Tibial nerve (tissue), 4 donors: ENCODE results near the gene ERBB3. TPM values are rescaled to one million over a fixed set of nuclear protein-coding genes. Genes with fewer than 3 reads are reported as not detected.
A peak's percentile ranks its signal among the peaks of the same experiment; 100 is the strongest.
"Not testable (repeated sequence)": the region's sequence is repeated elsewhere in the genome, so short reads cannot be mapped to it uniquely, and the experiment has no call there.

Experiments used
- DNase-seq, 2 donors: peaks; one replicate each; pipeline ENCODE4 v3.0.0-alpha.2; 2019; ENCODE audit warnings: low spot score in 2 of 2
- H3K27ac ChIP-seq, 4 donors: fragments of 200-600 bp; sonication (generic) in 3 of 4; one replicate each; pipeline ENCODE4 v1.5.1; 2017 to 2019; ENCODE audit warnings: mild to moderate bottlenecking in 1 of 4
- H3K27me3 ChIP-seq, 2 donors: fragments of 200-600 bp; sonication (generic) in 1 of 2; one replicate each; pipeline versions ENCODE4 v1.5.1 to v1.6.0; 2017 to 2019
- H3K36me3 ChIP-seq, 3 donors: fragments of 200-600 bp; sonication (generic); one replicate each; pipeline ENCODE4 v1.5.1; 2018 to 2019
- H3K4me1 ChIP-seq, 4 donors: fragments of 200-600 bp; sonication (generic) in 3 of 4; one replicate each; pipeline ENCODE4 v1.5.1; 2017 to 2019
- H3K4me3 ChIP-seq, 4 donors: fragments of 200-600 bp; sonication (generic) in 3 of 4; one replicate each; pipeline ENCODE4 v1.5.1; 2017 to 2019; ENCODE audit warnings: mild to moderate bottlenecking in 1 of 4, moderate library complexity in 1 of 4
- H3K9me3 ChIP-seq, 4 donors: fragments of 200-600 bp; sonication (generic) in 3 of 4; one replicate each; pipeline ENCODE4 v1.5.1; 2017 to 2019
- CTCF ChIP-seq, 5 experiments: fragments of 200-600 bp in 3 of 5; fragments of 450-650 bp in 2 of 5; sonication (generic) in 3 of 5; IDR thresholded peaks; one replicate each; pipeline ENCODE4 v1.5.1; 2016 to 2019; ENCODE audit warnings: antibody characterized with exemption in 5 of 5, mild to moderate bottlenecking in 3 of 5, moderate library complexity in 2 of 5
- EP300 ChIP-seq, 2 donors: sonication (generic); formaldehyde crosslinking; IDR thresholded peaks; one replicate each; pipeline ENCODE4 v1.6.1; 2017; ENCODE audit warnings: antibody characterized with exemption in 2 of 2, mild to moderate bottlenecking in 1 of 2
- POLR2A ChIP-seq, 2 donors: fragments of 450-650 bp; IDR thresholded peaks; one replicate each; pipeline ENCODE4 v1.6.1; 2017; ENCODE audit warnings: antibody characterized with exemption in 2 of 2, mild to moderate bottlenecking in 2 of 2, moderate library complexity in 2 of 2
- WGBS, 2 donors: methylation state at CpG; one replicate each; pipeline ENCODE4 v1.1.5; 2018; 5-methylcytosine and 5-hydroxymethylcytosine counted together
- total RNA-seq, 4 donors: library from RNA; depleted of rRNA; stranded (reverse); fragments of >200 nt; gene quantifications; one replicate each; pipeline ENCODE4 v1.1.0, GENCODE V29; 2016

Gene ERBB3
- total RNA-seq, 4 donors from 2014 or later, result 90.6 to 165 (median 99.8) TPM

- peak within 1 kb of the TSS; percentile 66 to 91 (median 79) for H3K4me3 ChIP-seq
- peaks cover 0 to 42% (median 7%) of the 10 kb centered on the region in 3 donors for H3K36me3 ChIP-seq
- peak within 1 kb of the TSS; percentile 87 to 97 (median 94) for H3K27ac ChIP-seq
- 1% methylated on average over 34 of the region's 34 CpGs for WGBS, 2 donors
- H3K4me1 ChIP-seq, result peaks cover 0 to 30% (median 9%) of the 10 kb centered on the region in 4 donors
- H3K9me3 ChIP-seq, result no peaks in the 10 kb centered on the region
- TF ChIP-seq CTCF (IDR thresholded peaks at IDR 0.05) (peak in 2 of 5 experiments; percentile 50 to 55), POLR2A (IDR thresholded peaks at IDR 0.05) (peak; percentile 95 to 97), EP300 (IDR thresholded peaks at IDR 0.05) (peak; percentile 79 to 100)
- peak; percentile 94 to 97 for DNase-seq
- no peaks in the 10 kb centered on the region for H3K27me3 ChIP-seq
Observed at GRCh38 chr12:56116267-56117081, 36.5 kb downstream of the ERBB3 start, which contains the start of gene RPL41. Gene RPL41, plus strand, starts transcription at chr12:56116633.

- H3K27me3 ChIP-seq, H3K9me3 ChIP-seq, DNase-seq: not testable (repeated sequence)
- WGBS, 2 donors, result 3% methylated on average over 16 of the region's 16 CpGs
- peak overlapping the region; percentile 87 to 97 (median 94) for H3K27ac ChIP-seq
- peak overlapping the region; percentile 66 to 91 (median 79) for H3K4me3 ChIP-seq
- H3K4me1 ChIP-seq, result peaks cover 0 to 30% (median 9%) of the 10 kb centered on the region in 4 donors
- H3K36me3 ChIP-seq, result peaks cover 0 to 42% (median 5%) of the 10 kb centered on the region in 3 donors
Observed at GRCh38 chr12:56117082-56117706, 37.2 kb downstream of the ERBB3 start.

GRCh38 chr12:56117778-56118687, 38.1 kb downstream of the ERBB3 start, which contains the start of gene ZC3H10:
Gene ZC3H10, plus strand, starts transcription at chr12:56118266. Its CDS starts 2,297 bp downstream, at chr12:56120563.
- Histone ChIP-seq H3K36me3 (peaks cover 0 to 41% (median 5%) of the 10 kb centered on the region in 3 donors), H3K27ac (peak within 1 kb of the TSS; percentile 87 to 97 (median 94)), H3K4me1 (peaks cover 0 to 30% (median 9%) of the 10 kb centered on the region in 4 donors), H3K27me3 (no peaks in the 10 kb centered on the region), H3K9me3 (no peaks in the 10 kb centered on the region), H3K4me3 (peak within 1 kb of the TSS; percentile 66 to 91 (median 83))
- peak; percentile 94 to 95 for DNase-seq
- TF ChIP-seq EP300 (IDR thresholded peaks at IDR 0.05), result peak; percentile 97 to 98
- TF ChIP-seq CTCF (IDR thresholded peaks at IDR 0.05), result peak; percentile 47 to 84 (median 69)
- peak; percentile 85 to 94 for TF ChIP-seq POLR2A (IDR thresholded peaks at IDR 0.05)
- WGBS, 2 donors, result 0 to 1% methylated on average over 50 to 61 of the region's 61 CpGs

GRCh38 chr12:56118688-56119357, 38.9 kb downstream of the ERBB3 start:
- WGBS, 2 donors, result 10% methylated on average over 13 of the region's 13 CpGs
- peak in 1 of 2 donors; percentile 26 for DNase-seq
- Histone ChIP-seq H3K36me3 (peaks cover 0 to 40% (median 5%) of the 10 kb centered on the region in 3 donors), H3K4me3 (peak overlapping the region; percentile 41 to 91 (median 83)), H3K27ac (peak overlapping the region; percentile 87 to 97 (median 94)), H3K4me1 (peaks cover 0 to 30% (median 9%) of the 10 kb centered on the region in 4 donors), H3K9me3 (no peaks in the 10 kb centered on the region), H3K27me3 (no peaks in the 10 kb centered on the region)
- TF ChIP-seq CTCF (IDR thresholded peaks at IDR 0.05) (no peak), EP300 (IDR thresholded peaks at IDR 0.05) (no peak), POLR2A (IDR thresholded peaks at IDR 0.05) (no peak)
